Frontal cortex (tissue), 1 donor: ENCODE data around the gene OR14A2. TPM values are rescaled to one million over a fixed set of nuclear protein-coding genes. Genes with fewer than 3 reads are reported as not detected.

ENCODE experiments used
- total RNA-seq: library from RNA; depleted of rRNA; stranded (reverse); fragments of >200 nt; gene quantifications from one replicate; pipeline ENCODE4 v1.2.3, GENCODE V29; 2014

Gene OR14A2
- total RNA-seq, 1 donor from 2014 or later: not detected

Other genes with a start within 250 kb of the OR14A2 start
- gene OR2C3, start 211.7 kb downstream of the OR14A2 start, total RNA-seq: not detected
- gene GCSAML, start 199.0 kb downstream of the OR14A2 start, total RNA-seq: 0.41 TPM
- not detected for gene OR2G2, start 159.8 kb downstream of the OR14A2 start, total RNA-seq
- gene OR2G3, start 142.6 kb downstream of the OR14A2 start, total RNA-seq: not detected
- gene OR13G1, start 68.4 kb downstream of the OR14A2 start, total RNA-seq: not detected
- not detected for gene OR6F1, start 31.5 kb downstream of the OR14A2 start, total RNA-seq
- not detected for gene OR14K1, start 9.5 kb downstream of the OR14A2 start, total RNA-seq
- not detected for gene OR1C1, start 12.4 kb upstream of the OR14A2 start, total RNA-seq
- not detected for gene OR14A16, start 76.0 kb upstream of the OR14A2 start, total RNA-seq
- not detected for gene OR11L1, start 93.8 kb upstream of the OR14A2 start, total RNA-seq
- 3.3 TPM for gene TRIM58, start 109.0 kb upstream of the OR14A2 start, total RNA-seq
- 2.9 TPM for gene OR2W3, start 147.4 kb upstream of the OR14A2 start, total RNA-seq
- not detected for gene OR2T8, start 172.1 kb upstream of the OR14A2 start, total RNA-seq
- gene OR2AJ1, start 176.7 kb upstream of the OR14A2 start, total RNA-seq: not detected
- gene OR2L8, start 200.7 kb upstream of the OR14A2 start, total RNA-seq: 0.82 TPM
- gene OR2AK2, start 217.1 kb upstream of the OR14A2 start, total RNA-seq: 0.41 TPM